NAMALWA (cell line): Measurements from ENCODE around the gene DNAH11.
"Not testable (repeated sequence)": the region's sequence is repeated elsewhere in the genome, so short reads cannot be mapped to it uniquely, and the experiment has no call there.

Experiments used
- DNase-seq: peaks from one replicate; pipeline ENCODE4 v3.0.0-alpha.2; 2015; ENCODE audit warnings: low spot score

Gene DNAH11

GRCh38 chr7:21617916-21618390 lies 75.1 kb downstream of the DNAH11 start:
- DNase-seq, result no peak

GRCh38 chr7:21618706-21619105 lies 75.9 kb downstream of the DNAH11 start:
- no peak for DNase-seq

- DNase-seq, result no peak
These were observed 77.2 kb downstream of the DNAH11 start for GRCh38 chr7:21620054-21620453.

- DNase-seq, result peak; percentile 19
These were observed 81.5 kb downstream of the DNAH11 start for GRCh38 chr7:21624320-21624719.

- no peak for DNase-seq
These were observed 93.9 kb downstream of the DNAH11 start for GRCh38 chr7:21636694-21637093.

GRCh38 chr7:21639206-21639868 lies 96.5 kb downstream of the DNAH11 start:
- DNase-seq, result no peak

DNA sequence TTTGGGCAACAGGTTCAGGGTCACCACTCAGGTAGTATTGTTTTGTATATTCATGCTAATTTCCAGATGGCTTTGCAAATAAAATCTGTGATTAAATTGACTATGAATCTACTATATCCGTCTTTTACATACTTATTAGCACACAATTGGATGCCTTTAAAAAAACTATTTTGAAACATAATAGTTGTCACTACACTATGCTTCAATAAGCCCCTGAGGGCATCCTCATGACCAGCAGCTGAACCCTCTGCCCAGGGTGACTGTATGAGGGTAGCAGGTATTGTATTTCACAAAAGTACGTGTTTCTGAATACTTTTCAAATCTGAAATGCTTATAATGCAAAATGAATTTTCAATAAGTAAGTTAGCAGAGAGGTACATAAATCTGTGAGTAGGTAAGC lies 97.3 kb downstream of the DNAH11 start:
- no peak for DNase-seq

DNA sequence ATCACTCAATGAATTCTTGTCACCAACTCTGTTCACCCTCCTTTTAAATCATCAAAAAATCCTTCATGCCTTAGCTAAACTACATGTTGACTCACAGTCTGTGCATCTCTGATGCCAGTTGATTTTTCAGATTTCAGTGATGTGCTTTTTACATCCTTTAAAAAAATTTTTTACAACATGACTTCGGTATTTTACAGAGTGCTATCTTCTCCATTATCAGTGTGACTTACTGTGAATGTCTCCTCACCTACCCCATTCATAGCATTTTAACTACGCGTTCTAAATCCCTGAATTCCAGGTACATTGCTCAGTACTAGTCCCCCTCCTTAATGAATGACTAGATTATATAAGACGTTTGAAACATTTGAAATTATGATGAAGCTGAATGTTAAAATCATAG lies 98.7 kb downstream of the DNAH11 start:
- no peak for DNase-seq

DNA sequence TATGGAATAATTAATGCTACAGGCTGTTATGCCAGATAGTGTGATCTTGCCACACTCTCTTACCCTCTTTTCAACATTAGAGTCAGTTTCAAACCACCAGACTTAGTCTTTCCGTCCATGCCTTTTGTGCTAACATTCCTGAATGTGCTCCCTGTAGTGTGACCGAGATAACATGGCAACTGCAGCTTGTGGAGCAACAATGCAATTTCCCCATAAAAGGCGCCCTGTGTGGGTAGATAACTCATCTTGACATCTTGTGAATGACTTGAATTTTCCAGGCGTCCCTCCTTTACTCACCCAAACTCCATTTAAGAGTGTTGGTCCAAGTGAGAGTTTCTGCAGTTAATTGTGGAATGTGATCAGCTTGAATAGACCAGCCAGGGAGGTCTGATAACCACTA lies 99.6 kb downstream of the DNAH11 start:
- DNase-seq, result no peak

DNA sequence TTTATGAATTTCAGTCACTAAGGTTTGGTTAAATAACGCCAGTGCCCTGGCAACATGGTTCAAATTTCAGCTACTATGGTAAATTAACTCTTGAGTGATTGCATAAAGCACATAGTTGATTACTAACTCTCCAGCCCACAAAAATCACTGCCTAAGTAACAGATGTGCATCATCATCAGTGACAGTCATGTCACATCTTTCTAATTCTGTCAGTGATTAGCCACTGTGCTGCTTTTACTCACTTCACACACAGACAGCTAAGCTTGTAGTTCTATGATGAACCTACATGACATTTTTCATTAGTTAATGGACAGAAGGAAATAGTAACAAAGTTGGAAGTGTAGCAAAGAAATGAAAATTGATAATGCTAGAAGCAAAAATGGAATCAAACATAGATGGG lies 108.9 kb downstream of the DNAH11 start:
- no peak for DNase-seq

- no peak for DNase-seq
These were observed 110.8 kb downstream of the DNAH11 start for GRCh38 chr7:21653623-21654022.

DNA sequence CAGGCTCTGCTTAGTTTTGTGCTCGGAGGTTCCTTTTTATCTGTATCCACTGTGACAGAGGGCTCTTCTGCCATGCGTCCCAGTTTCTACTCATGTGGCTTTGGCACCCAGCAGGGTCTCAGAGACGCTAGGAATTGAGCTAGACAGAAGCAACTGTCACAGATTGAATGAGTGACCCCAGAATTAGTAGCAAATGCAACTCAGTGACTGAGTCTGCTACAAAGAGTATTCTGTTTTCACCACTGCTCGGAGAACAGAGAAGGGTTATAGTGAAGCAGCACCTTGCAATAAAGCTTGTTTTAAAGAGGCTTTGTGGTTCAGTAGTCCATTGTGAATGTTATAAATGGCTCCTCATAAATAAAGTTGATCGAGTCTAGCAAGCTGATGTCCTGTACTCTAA lies 113.2 kb downstream of the DNAH11 start:
- DNase-seq, result no peak

- no peak for DNase-seq
These were observed 114.0 kb downstream of the DNAH11 start for GRCh38 chr7:21656796-21657195.

DNA sequence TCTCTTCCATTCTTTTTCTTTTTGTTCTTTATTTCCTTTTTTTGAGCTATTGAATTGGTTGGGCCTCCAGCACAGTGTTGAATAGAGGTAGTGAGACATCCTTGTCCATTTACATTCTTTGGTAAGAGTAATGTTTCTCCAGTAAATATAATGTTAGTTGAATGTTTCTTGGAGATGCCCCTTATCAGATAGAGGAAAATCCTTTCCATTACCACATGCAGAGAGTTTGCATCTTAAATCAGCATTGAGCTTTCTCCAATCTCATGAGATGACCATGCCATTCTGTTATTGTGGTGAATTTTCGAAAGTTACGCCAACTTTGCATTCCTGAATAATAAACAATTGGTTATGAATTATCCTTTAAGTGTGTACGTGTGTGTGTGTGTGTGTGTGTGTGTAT lies 127.7 kb downstream of the DNAH11 start:
- no peak for DNase-seq

- no peak for DNase-seq
These were observed 129.0 kb downstream of the DNAH11 start for GRCh38 chr7:21671859-21672258.

DNA sequence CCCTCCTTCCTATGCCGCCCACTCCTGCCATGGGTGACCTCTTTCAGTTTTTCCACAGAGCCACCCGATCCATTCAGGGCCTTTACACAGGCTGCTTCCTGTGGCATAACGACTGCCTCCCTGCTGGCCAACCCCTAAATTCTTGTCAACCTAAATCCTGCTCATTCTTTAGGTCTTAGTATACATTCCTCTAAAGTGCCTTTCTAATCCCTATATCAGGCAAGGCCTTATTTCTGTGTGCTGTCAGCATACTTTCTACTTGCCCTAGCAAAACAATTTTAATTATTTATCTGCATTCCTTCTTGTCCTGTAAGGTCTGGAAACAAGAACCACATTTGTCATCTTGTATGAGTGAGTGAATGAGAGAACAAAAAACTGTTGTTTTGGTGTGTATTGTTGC lies 132.4 kb downstream of the DNAH11 start:
- DNase-seq, result no peak

DNA sequence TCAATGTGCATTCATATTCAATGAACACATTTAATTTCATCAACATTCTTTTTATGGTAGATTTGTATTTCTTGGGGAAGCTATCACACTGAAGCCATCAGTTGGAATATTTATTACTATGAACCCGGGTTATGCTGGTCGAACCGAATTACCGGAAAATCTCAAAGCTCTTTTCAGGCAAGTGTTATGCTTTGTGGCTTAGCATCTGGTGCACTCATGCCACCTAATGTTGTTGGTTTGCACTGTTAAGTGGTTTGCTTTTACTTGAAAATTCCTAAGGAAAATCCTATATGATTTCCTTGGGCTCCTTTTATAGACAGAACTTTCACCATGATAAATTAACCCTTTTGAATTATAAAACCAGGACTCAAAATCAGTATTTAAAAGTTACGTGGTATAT lies 147.9 kb downstream of the DNAH11 start:
- no peak for DNase-seq

- DNase-seq, result not testable (repeated sequence)
These were observed 148.3 kb downstream of the DNAH11 start for GRCh38 chr7:21691146-21691545.

DNA sequence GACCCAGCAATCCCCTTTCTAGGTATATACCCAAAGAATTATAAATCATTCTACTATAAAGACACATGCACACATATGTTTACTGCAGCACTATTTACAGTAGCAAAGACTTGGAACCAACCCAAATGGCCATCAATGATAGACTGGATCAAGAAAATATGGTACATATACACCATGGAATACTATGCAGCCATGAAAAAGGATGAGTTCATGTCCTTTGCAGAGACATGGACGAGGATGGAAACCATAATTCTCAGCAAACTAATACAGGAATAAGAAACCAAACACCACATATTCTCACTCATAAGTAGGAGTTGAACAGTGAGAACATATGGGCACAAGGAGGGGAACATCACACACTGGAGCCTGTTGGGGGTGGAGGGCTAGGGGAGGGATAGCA lies 157.7 kb downstream of the DNAH11 start:
- DNase-seq, result not testable (repeated sequence)

GRCh38 chr7:21702303-21702702 lies 159.5 kb downstream of the DNAH11 start:
- no peak for DNase-seq

GRCh38 chr7:21704359-21704758 lies 161.5 kb downstream of the DNAH11 start:
- no peak for DNase-seq

DNA sequence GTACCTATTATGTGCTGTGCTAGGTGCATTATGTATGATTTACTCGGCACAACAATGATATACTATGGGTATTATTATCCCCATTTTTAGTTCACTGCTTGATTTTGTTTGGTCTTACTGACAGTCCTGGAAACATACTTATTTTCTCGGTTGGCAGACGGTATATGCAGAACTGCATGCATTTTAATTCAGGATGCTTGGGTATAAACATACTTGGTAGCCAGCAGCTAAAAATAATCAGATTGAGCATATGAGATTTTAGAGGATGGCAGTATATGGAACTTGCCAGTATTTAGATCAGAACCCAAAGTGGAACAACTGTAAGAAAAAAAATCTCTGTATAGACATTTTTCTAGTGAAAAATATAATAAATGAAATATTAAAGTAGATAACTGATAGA lies 163.3 kb downstream of the DNAH11 start:
- DNase-seq, result no peak

- no peak for DNase-seq
These were observed 164.7 kb downstream of the DNAH11 start for GRCh38 chr7:21707566-21707965.

GRCh38 chr7:21708096-21708495 lies 165.3 kb downstream of the DNAH11 start:
- no peak for DNase-seq
